Cortex of kidney (tissue), 1 donor: ENCODE data around the gene RNPEPL1.

Source experiments
- DNase-seq: peaks from one replicate; lab custom pipeline; 2025; lab: John Stamatoyannopoulos, UW

RNPEPL1 gene

DNA sequence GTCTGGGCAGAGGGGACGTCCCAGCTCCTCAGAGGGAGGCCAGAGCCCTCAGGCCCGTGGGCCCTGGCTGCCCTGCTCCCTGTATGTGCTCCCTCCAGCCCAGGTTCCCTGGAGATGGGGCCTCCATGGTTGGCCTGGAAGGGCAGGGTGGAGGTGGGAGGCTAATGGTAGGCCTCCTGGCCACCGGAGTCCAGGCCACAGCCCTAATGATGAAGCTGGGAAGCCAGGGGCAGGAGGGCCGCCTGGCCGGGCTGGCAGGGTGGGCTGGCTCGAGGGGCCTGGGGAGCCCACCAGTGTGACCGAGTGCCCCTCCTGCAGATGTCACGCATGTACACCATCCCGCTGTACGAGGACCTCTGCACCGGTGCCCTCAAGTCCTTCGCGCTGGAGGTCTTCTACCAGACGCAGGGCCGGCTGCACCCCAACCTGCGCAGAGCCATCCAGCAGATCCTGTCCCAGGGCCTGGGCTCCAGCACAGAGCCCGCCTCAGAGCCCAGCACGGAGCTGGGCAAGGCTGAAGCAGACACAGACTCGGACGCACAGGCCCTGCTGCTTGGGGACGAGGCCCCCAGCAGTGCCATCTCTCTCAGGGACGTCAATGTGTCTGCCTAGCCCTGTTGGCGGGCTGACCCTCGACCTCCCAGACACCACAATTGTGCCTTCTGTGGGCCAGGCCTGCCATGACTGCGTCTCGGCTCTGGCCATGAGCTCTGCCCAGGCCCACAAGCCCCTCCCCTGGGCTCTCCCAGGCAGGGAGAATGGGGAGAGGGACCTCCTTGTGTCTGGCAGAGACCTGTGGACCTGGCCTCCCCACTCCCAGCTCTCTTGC is 9.2 kb downstream of the RNPEPL1 start:
- no peak for DNase-seq

- DNase-seq = no peak
Observed at GRCh38 chr2:240578110-240578450, 9.8 kb downstream of the RNPEPL1 start.

- no peak for DNase-seq
Observed at GRCh38 chr2:240578488-240578887, 10.2 kb downstream of the RNPEPL1 start.

DNA sequence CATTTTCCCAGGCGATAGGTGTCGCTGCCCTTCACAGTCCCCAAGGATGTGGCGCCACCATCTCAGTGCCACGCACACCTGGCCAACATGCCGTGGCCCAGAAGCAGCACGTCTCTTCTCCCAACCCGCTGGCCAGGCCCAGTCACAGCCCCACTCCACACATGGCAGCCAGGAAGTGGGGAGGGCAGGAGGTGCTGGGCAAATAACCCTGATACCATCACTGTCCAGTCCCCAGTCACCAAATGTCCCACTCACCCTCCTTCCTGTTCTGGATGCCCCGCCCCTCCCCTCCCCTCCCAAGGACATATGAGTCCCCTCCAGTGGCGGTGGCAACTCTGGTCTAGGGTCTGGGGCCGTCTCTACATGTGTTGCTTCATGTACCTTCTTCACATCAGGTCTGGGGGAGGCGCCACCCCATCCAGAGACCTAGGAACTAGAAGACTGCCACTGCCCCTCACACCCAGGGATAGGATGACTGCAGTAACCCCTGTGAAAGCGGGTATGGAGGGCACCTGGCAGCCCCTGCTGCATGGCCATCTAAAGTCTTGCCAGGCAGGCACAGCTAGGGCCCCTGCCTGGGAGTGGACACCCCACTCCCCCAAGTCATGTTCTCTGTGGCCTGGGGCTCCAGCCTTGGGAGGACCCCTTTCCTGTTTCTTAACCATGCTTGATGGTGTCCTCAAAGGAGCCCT is 10.9 kb downstream of the RNPEPL1 start:
- DNase-seq = no peak

DNA sequence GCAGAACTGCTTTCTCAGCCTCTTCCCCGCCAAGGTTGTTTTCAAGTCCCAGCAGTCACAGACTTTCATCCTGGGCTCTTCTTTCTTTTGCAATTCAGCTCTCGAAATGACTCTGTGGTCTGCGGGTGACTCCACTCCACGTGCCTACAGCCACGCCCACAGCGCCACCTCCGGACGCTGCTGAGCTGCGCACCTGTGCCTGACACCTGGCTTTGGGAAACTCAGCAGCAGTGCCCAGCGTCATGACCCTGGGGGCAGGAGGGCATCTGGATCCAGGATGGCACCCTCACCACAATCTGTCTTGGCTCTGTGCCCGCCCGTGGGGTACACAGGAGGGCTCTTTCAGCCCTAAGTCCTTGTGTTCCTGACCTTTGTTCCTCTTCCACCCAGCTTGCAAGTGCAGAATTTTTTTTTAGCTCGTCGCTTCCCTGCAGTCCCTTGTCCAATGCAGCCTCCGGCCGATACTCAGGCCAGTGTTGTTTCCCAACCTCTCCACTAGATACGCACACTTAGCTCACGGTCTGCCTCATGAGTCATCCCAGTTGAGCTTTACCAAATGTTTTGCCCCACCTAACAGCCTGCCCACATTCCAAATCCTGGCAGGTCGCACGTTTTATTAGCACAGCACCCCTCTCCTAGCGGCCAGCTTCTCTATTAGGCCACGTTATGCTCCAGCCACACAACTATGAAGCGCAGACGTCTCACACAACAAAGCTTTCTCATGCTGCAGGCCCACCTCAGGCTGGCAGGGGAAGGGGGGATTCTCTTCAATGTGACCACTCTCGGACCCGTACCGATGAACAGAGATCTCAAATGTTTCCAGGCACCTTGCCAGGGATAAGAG is 11.7 kb downstream of the RNPEPL1 start:
- DNase-seq = no peak

GRCh38 chr2:240581811-240582210 is 13.5 kb downstream of the RNPEPL1 start:
- no peak for DNase-seq

GRCh38 chr2:240582781-240583180 is 14.5 kb downstream of the RNPEPL1 start:
- no peak for DNase-seq

GRCh38 chr2:240583774-240584173 is 15.5 kb downstream of the RNPEPL1 start:
- no peak for DNase-seq

DNA sequence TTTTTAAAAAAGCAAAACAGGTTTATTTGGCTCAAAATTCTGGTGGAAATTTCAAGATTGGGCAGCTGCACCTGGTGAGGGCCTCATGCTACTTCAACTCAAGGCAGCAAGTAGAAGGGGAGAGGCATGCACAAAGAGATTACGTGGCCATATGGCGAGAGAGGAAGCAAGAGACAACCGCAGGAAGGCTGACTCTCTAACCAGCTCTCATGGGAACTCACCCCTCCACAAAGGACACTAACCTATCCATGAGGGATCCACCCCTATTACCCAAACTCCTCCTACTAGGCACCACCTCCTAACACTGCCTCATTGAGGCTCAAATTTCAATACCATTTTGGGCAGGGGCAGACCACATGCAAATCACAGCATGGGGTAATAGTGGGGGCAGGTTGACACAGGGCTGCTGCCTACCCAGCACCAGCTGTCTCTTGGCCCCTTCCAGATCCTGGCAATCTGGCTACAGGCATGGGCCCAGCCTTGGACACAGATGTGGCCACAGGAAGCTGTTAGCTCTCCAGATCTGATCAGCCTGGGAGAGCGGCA is 16.3 kb downstream of the RNPEPL1 start:
- no peak for DNase-seq

DNA sequence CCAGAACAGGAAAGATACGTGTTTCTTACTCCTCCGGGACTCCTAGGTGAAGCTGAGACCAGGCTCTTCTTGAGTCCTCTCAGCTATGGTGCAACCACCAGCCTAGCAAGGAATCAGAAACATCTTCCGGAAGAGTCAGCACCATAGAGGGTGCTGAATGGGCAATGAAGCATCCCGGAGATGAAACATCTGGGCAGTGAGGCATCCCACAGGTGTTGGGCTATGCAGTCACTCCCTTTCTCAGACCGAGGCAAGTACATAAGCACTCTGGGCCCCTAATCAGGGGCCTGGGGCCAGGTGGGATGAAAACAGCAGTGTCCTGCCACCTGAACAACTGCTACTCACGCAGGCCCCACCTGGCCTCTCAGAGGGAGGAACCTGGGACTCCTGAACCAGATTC is 16.8 kb downstream of the RNPEPL1 start:
- DNase-seq = no peak

DNA sequence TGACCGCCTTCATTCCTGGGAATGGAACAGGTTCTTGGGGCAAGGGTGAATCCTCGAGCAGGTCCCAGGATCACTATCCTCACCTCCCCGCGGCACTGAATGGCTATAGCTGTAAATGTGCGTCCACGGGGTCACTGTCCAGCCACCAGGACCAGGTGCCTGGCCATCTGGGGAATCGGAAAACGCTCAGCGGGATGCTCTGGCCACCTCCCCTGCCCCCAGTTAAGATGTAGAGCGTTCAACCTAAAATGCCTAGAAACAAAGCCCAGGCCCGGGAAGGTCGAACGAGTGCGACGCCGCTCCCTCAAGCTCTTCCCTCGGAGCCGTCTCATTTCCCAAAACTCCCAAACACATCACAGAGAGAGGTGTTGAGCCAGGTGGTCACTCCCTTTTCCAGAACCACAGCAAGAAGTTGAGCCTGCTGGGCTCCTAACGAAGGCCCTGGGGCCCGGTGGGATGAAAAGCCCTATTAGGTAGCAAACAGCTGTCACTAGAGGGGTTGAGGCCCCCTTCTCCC is 17.5 kb downstream of the RNPEPL1 start:
- no peak for DNase-seq

GRCh38 chr2:240586198-240586918 is 18.1 kb downstream of the RNPEPL1 start, which contains the start of gene CAPN10:
Gene CAPN10 (plus strand): TSS chr2:240586734. CDS start chr2:240586912, 178 bp downstream.
- no peak for DNase-seq

DNA sequence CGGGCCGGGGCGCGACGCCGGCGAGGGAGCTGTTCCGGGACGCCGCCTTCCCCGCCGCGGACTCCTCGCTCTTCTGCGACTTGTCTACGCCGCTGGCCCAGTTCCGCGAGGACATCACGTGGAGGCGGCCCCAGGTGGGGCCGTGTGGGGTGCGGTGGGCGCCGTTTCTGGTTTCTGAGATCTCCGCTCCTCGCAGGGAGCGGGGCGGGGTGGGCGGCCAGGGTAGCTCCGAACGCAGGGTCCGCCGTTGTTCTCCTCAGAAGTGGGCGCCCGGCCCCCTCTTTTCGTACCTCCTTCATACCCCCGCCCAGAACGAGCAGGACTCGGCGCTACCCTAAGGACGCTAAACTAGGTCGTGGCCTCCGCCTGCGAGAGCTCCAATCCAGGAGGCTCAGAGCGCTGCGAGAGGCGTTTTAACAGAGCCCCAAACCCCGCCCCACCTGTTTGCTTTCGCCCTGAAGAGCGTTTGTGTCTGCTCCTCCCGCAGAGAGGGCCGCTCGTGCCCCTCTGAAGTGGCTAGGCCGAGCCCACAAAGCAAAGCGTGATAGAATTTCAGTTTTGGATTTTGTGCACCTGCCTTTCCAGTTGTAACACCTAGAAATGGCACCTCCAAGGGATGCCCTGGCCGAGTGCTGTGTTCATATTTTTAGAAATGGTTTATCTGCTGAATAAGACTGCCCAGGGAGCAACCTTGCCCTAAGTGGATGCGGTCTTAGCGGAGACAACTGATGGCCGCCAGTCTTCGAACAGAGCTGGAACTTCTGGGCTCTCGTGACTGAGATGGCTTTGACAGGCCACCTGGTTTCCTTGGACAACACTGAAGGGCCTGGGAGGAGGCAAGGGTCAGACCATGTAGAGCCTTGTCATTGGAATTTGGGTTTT is 18.9 kb downstream of the RNPEPL1 start:
- peak; percentile 49 for DNase-seq

- DNase-seq = no peak
Observed at GRCh38 chr2:240588006-240588655, 19.8 kb downstream of the RNPEPL1 start.

DNA sequence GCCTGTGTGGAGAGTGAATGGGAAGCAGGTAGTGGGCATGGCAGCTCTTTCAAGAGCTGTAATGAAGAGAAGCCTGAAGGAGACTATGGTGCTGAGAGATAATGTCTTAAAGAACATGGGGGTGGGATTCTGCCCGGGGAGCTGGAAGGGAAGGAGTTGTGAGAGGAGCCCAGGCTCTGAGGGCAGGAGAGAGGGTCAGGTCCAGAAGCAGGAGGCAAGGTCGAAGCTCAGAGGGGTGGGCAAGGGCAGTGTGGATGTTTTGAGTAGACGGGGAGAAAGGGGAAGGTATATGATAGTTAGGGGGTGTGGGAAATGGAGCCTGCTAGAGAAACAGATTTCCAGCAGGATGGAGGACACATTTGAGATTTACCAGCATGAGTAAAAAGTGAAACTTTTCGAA is 20.4 kb downstream of the RNPEPL1 start:
- DNase-seq = no peak

- no peak for DNase-seq
Observed at GRCh38 chr2:240589375-240589774, 21.1 kb downstream of the RNPEPL1 start.

- DNase-seq = no peak
Observed at GRCh38 chr2:240589850-240590525, 21.7 kb downstream of the RNPEPL1 start.

GRCh38 chr2:240590681-240591111 is 22.4 kb downstream of the RNPEPL1 start:
- no peak for DNase-seq

DNA sequence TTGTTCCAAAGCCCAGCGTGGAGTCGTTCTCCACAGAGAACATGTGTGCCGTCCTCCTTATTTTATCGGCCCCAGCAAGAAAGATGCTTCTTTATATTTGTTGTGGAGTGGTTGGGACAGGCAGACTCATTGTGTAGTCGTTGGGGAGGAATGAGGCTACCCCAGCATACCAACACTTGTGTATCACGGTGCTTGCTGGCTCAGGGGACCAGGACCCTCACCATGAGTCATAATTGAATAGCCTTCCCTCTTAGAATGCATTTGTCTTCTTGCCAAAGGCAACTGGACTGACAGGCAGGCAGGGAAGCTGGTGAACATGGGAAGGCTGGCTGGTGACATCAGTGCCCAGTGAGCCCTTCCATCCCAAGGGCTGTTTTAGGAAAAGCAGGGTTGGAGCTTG is 22.9 kb downstream of the RNPEPL1 start:
- DNase-seq = no peak
